Peyer's patch (tissue), 4 donors: Measurements from ENCODE around the gene TH. TPM values are rescaled to one million over a fixed set of nuclear protein-coding genes. Genes with fewer than 3 reads are reported as not detected.
A peak's percentile ranks its signal among the peaks of the same experiment; 100 is the strongest.

Experiments
- DNase-seq, 3 donors: peaks; one replicate each; pipeline ENCODE4 v3.0.0-alpha.2; 2017 to 2019
- H3K27ac ChIP-seq, 4 donors: fragments of 200-600 bp; sonication (generic); one replicate each; pipeline ENCODE4 v1.5.1; 2016 to 2019
- H3K27me3 ChIP-seq, 2 donors: fragments of 200-600 bp; sonication (generic); one replicate each; pipeline ENCODE4 v1.5.1; 2019
- H3K36me3 ChIP-seq, 3 donors: fragments of 200-600 bp; sonication (generic); one replicate each; pipeline ENCODE4 v1.5.1; 2016 to 2019
- H3K4me1 ChIP-seq, 4 donors: fragments of 200-600 bp; sonication (generic); one replicate each; pipeline ENCODE4 v1.5.1; 2016 to 2019
- H3K4me3 ChIP-seq, 4 donors: fragments of 200-600 bp; sonication (generic); 1 replicate in 3 of 4; 2 replicates in 1 of 4; pipeline ENCODE4 v1.5.1; 2016 to 2019; ENCODE audit warnings: mild to moderate bottlenecking in 1 of 4
- H3K9me3 ChIP-seq, 4 donors: fragments of 200-600 bp; sonication (generic); one replicate each; pipeline ENCODE4 v1.5.1; 2016 to 2019; ENCODE audit warnings: mild to moderate bottlenecking in 1 of 4
- CTCF ChIP-seq, 6 experiments: fragments of 450-650 bp in 4 of 6; fragments of 200-600 bp in 2 of 6; sonication (generic) in 1 of 6; IDR thresholded peaks; one replicate each; pipeline ENCODE4 v1.5.1; 2017 to 2019; ENCODE audit warnings: antibody characterized with exemption in 6 of 6, mild to moderate bottlenecking in 3 of 6, moderate library complexity in 1 of 6
- POLR2A ChIP-seq, 2 donors: fragments of 450-650 bp; IDR thresholded peaks; one replicate each; pipeline ENCODE4 v1.5.1; 2017; ENCODE audit warnings: antibody characterized with exemption in 2 of 2, mild to moderate bottlenecking in 2 of 2, moderate library complexity in 2 of 2
- total RNA-seq, 4 donors: library from RNA; depleted of rRNA; stranded (reverse); fragments of >200 nt; gene quantifications; one replicate each; pipeline ENCODE4 v1.1.0, GENCODE V29; 2016

TH gene
- total RNA-seq, 4 donors from 2014 or later = 1.7 TPM; not detected in 3

DNA sequence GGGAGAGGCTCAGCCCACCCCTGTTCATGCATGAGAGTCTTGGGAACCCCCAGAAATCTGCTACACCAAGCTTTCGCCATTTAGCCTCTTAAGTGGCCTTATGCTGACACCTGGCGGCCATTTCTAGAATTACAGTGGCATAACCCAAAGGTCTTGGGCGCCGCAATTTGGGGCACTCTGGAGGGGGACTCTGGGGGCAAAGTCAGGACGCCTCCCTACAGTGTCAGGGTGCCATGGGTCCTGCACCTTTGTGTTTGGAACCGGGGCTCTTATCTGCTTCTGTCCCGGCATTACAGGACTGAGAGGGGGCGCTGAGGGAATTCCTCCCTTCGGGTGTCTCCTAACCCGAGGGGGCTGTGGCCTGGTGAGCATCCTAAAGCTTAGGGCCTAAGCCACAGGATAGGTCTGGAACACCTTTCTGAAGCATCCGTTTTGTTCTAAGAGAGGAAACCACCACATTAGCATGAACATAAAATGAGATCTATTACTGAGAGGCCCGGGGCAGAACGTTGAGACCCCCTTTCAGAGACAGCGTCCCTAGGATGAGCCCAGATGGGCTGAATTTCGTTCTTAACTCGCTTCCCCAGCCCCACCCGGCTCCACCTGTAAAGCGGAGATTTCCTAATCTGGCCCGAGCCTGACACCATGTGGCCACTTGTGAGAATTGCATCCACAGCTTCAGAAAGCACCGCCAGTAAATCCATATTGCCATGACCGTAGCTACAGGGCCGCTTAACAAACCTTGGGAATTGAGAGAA, 19.9 kb downstream of the TH start:
- TF ChIP-seq POLR2A (IDR thresholded peaks at IDR 0.05) (no peak), CTCF (IDR thresholded peaks at IDR 0.05) (peak; percentile 77 to 92 (median 89))
- Histone ChIP-seq H3K4me1 (peaks cover 0 to 6% (median 4%) of the 10 kb centered on the region in 4 donors), H3K9me3 (no peaks in the 10 kb centered on the region), H3K36me3 (no peaks in the 10 kb centered on the region), H3K27me3 (no peaks in the 10 kb centered on the region), H3K27ac (no peak overlapping the region), H3K4me3 (no peak overlapping the region)
- peak; percentile 82 to 93 (median 83) for DNase-seq

DNA sequence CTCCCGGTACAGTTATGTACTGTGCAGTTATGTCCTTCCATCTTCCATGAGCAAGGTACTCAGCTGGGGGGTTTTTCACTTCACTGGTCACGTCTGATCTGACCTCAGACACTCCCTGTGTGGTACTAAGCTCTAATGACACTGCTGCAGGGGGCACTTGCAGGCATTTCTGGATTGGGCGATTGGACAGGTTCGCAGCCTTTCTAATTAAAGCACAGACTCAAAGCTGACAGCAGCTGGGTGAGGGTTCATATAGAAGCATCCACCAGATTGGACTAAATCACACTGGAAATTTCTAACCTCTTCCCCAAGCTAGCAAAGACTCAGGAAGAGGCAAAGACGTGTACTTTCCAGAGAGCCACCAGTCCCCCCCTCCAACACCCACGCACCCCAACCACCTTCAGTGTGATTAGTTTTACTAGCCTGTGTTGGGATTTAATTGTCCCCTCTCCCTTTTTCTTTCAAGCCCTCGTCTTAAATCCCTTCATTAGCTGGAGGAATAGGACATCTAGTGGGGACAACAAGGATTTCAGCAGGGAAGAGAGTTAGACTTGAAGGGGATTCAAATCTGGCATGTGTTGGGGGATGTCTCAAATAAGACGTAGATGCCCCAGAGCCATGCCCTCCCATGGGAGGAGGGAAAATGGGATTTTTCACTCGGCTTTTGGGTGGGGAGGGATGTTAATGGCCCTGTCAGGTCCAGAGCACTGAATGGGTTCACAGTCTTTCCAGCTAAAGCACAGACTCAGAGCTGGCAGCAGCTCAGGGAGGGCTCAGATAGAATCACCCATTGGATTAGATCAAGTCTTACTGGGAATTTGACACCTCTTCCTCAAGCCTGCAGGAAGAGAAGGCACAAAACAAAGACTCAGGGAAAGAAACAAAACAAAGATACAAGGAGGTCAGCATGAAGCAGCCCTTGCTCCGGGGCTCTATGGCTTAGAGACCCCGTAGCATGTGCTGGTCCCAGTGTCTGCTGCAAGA, 21.5 kb downstream of the TH start:
- Histone ChIP-seq H3K36me3 (no peaks in the 10 kb centered on the region), H3K4me1 (peaks cover 0 to 6% (median 4%) of the 10 kb centered on the region in 4 donors), H3K9me3 (no peaks in the 10 kb centered on the region), H3K27me3 (peaks cover 0 to 10% of the 10 kb centered on the region in 2 donors), H3K4me3 (no peak overlapping the region), H3K27ac (no peak overlapping the region)
- no peak for DNase-seq
- TF ChIP-seq POLR2A (IDR thresholded peaks at IDR 0.05) (no peak), CTCF (IDR thresholded peaks at IDR 0.05) (no peak)

GRCh38 chr11:2149460-2149859, 22.2 kb downstream of the TH start:
- peaks cover 0 to 7% (median 4%) of the 10 kb centered on the region in 4 donors for H3K4me1 ChIP-seq

DNA sequence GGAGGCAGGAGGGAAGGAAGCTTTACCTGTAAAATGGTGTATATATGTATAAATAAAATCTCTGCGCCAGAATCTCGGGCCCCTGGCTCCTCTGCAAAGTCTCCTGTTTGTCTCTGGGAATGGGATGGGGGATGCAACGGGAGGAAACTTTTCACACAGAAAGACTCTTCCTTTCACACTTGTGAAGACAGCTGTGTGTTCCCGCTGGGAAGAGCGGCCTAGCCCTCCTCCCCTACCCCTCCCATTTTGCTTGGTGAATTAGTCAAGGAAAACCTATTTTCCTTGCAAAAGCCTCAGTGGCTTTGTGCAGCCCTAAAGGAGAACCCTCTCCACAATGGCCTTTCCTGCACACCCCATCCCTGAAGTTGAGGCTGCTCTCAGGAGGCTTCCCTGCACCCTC, 23.0 kb downstream of the TH start:
- no peak for DNase-seq
- Histone ChIP-seq H3K27ac (no peak overlapping the region), H3K27me3 (peaks cover 0 to 25% of the 10 kb centered on the region in 2 donors), H3K4me1 (peaks cover 0 to 12% (median 10%) of the 10 kb centered on the region in 4 donors), H3K36me3 (no peaks in the 10 kb centered on the region), H3K4me3 (no peak overlapping the region), H3K9me3 (no peaks in the 10 kb centered on the region)
- no peak for TF ChIP-seq CTCF (IDR thresholded peaks at IDR 0.05)
- no peak for TF ChIP-seq POLR2A (IDR thresholded peaks at IDR 0.05)

More at GRCh38 chr11:2149460-2149859, 22.2 kb downstream of the TH start:
- H3K36me3 ChIP-seq = no peaks in the 10 kb centered on the region
- H3K9me3 ChIP-seq = no peaks in the 10 kb centered on the region
- no peak overlapping the region for H3K27ac ChIP-seq
- no peak for TF ChIP-seq POLR2A (IDR thresholded peaks at IDR 0.05)
- no peak for TF ChIP-seq CTCF (IDR thresholded peaks at IDR 0.05)
- no peak for DNase-seq
- H3K27me3 ChIP-seq = peaks cover 0 to 17% of the 10 kb centered on the region in 2 donors
- H3K4me3 ChIP-seq = no peak overlapping the region

GRCh38 chr11:2147391-2147790, 24.2 kb downstream of the TH start:
- no peak overlapping the region for H3K27ac ChIP-seq
- no peak for DNase-seq
- no peaks in the 10 kb centered on the region for H3K36me3 ChIP-seq
- no peak for TF ChIP-seq CTCF (IDR thresholded peaks at IDR 0.05)
- TF ChIP-seq POLR2A (IDR thresholded peaks at IDR 0.05) = no peak
- H3K4me3 ChIP-seq = no peak overlapping the region
- H3K4me1 ChIP-seq = peaks cover 0 to 12% (median 10%) of the 10 kb centered on the region in 4 donors
- no peaks in the 10 kb centered on the region for H3K9me3 ChIP-seq
- H3K27me3 ChIP-seq = peaks cover 0 to 32% of the 10 kb centered on the region in 2 donors
